Omental fat pad (tissue), 4 donors: ENCODE results near the gene MLPH. TPM values are rescaled to one million over a fixed set of nuclear protein-coding genes. Genes with fewer than 3 reads are reported as not detected.

ENCODE experiments used
- ATAC-seq: fragments of 150-250 bp; one replicate; pipeline ENCODE4 v1.9.1; 2016; ENCODE audit warnings: mild to moderate bottlenecking, moderate library complexity; ENCODE audit not compliant: low FRiP score
- DNase-seq: peaks from one replicate; pipeline ENCODE4 v3.0.0-alpha.2; 2019; ENCODE audit warnings: low spot score
- total RNA-seq, 4 donors: library from RNA; depleted of rRNA; stranded (reverse); fragments of >200 nt; gene quantifications; one replicate each; pipeline ENCODE4 v1.1.0, GENCODE V29; 2016
- TF ChIP-seq, protein P1 (sequence below), 3 donors: fragments of 450-650 bp; IDR thresholded peaks; one replicate each; pipeline ENCODE4 v1.5.1; 2016 to 2017; ENCODE audit warnings: antibody characterized with exemption in 3 of 3, mild to moderate bottlenecking in 3 of 3, moderate library complexity in 2 of 3

Gene MLPH
- total RNA-seq, 4 donors from 2014 or later, result 3.8 to 23.6 (median 6.4) TPM

DNA sequence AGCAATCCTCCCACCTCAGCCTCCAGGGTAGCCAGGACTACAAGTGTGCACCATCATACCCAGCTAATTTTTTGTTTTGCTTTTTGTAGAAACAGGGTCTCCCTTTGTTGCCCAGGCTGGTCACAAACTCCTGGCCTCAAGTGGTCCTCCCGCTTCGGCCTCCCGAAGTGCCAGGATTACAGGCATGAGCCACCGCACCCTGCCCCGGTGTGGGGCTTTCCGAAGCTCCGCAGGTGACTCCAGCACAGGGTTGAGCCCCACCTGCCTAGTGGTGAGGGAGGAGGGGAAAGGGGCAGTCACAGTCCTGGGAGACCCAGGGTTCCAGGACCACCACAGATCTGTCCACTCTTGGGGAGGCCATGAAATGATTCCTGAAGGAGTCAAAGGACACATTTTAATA is 84.5 kb downstream of the MLPH start:
- ATAC-seq (no peak), DNase-seq (no peak)
- TF ChIP-seq, protein P1, sequence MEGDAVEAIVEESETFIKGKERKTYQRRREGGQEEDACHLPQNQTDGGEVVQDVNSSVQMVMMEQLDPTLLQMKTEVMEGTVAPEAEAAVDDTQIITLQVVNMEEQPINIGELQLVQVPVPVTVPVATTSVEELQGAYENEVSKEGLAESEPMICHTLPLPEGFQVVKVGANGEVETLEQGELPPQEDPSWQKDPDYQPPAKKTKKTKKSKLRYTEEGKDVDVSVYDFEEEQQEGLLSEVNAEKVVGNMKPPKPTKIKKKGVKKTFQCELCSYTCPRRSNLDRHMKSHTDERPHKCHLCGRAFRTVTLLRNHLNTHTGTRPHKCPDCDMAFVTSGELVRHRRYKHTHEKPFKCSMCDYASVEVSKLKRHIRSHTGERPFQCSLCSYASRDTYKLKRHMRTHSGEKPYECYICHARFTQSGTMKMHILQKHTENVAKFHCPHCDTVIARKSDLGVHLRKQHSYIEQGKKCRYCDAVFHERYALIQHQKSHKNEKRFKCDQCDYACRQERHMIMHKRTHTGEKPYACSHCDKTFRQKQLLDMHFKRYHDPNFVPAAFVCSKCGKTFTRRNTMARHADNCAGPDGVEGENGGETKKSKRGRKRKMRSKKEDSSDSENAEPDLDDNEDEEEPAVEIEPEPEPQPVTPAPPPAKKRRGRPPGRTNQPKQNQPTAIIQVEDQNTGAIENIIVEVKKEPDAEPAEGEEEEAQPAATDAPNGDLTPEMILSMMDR (IDR thresholded peaks at IDR 0.05), result no peak

DNA sequence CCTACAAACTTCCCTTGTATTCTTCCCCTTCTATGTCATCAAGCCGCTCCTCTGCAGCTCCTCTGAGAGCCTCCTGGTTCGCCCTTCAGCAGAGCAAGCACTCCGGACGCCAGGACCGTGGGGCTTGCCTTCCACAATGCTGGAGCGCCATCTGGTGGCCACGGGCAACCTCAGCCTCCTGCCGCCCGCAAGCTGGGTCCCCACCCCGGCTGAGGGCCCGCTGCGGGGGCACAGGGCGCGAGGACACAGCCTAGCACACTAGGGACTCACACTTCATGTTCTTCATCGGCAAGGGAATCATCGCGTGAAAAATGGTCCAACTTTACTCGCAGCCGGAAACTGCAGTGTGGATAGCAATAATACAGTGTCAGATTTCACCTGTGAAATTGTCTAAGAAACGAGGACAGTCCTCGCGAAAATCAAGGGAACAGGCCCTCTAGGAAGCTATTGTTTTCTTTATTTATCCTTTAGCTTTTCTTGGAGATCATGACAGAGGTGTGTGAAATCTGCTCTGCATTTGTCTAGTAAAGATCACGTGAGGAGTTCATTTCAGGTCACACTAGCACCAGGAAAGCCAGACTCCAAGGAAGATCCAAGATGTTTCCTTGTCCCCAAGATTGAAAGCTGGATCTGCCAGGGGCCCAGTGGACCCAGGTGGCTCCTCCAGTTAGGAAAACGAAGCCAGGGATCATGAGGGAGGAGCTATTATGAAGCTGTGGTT is 85.1 kb downstream of the MLPH start:
- TF ChIP-seq, protein P1 (IDR thresholded peaks at IDR 0.05), result peak in 2 of 3 donors; percentile 81 to 93
- DNase-seq (peak; percentile 81), ATAC-seq (peak; percentile 74)

DNA sequence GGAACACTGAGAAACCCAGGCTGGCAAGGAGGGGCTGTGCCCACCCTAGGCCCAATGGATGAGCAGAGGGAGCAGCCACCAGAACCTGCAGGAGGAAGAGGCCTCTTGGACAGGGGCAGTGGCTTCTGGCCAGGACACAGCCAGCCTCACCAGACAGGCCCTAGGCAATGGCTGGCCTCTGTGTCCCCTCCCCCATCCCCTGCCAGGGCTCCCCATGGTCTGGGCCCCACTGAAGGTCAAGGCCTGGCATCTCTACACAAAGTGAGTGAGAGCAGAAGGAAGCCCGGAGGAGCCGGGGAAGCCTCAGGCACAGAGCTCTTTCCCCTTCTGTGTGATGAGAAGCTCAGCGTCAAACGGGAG is 85.7 kb downstream of the MLPH start:
- TF ChIP-seq, protein P1 (IDR thresholded peaks at IDR 0.05), result no peak
- no peak for DNase-seq
- no peak for ATAC-seq

DNA sequence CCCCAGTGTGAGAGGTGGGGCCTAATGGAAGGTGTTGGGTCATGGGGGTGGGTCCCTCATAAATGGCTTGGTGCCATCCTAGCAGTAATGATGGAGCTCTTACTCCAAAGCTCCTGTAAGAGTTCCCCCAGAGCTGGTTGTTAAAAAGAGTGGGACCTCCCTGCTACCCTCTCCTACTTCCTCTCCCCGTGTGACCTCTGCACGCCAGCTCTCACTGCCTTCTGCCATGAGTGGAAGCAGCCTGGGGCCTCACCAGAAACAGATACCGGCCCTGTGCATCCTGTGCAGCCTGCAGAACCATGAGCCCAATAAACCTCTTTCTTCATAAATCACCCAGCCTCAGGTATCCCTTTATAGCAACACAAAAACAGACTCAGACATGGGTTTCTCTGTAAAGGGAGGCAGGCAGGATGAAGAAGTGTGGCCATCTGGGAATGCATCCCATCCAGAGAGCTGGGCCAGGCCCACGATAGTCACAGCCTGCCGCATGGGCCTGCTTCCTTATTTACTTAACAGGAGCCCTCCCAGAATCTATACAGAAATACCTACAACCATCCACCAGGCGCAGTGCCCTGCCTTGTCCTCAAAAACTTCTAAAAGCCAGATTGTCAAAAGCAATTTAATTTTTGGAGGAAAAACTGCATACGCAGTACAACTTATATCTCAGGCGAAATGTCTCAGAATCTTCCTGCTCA is 86.8 kb downstream of the MLPH start:
- TF ChIP-seq, protein P1 (IDR thresholded peaks at IDR 0.05), result no peak
- DNase-seq, result no peak
- ATAC-seq, result no peak

DNA sequence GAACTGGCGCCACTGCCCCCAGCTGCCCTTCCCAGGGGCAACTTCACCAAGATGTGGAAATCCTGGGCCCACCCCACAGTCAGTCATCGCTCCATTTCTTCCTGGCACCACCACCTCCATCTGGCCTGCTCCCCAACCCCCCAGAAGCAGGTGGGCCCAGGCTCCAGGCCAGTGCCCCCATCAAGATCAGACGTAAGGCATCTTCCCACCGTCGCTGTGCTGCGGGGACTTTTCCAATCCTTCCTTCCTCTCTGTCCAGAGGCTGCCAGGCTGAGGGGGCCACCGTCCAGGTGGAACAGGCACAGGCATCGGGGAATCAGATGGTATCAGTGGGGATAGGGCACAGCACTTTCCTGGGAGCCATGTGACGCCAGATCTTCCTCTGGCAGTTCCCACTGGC is 87.4 kb downstream of the MLPH start:
- DNase-seq (no peak), ATAC-seq (no peak)
- TF ChIP-seq, protein P1 (IDR thresholded peaks at IDR 0.05), result no peak

DNA sequence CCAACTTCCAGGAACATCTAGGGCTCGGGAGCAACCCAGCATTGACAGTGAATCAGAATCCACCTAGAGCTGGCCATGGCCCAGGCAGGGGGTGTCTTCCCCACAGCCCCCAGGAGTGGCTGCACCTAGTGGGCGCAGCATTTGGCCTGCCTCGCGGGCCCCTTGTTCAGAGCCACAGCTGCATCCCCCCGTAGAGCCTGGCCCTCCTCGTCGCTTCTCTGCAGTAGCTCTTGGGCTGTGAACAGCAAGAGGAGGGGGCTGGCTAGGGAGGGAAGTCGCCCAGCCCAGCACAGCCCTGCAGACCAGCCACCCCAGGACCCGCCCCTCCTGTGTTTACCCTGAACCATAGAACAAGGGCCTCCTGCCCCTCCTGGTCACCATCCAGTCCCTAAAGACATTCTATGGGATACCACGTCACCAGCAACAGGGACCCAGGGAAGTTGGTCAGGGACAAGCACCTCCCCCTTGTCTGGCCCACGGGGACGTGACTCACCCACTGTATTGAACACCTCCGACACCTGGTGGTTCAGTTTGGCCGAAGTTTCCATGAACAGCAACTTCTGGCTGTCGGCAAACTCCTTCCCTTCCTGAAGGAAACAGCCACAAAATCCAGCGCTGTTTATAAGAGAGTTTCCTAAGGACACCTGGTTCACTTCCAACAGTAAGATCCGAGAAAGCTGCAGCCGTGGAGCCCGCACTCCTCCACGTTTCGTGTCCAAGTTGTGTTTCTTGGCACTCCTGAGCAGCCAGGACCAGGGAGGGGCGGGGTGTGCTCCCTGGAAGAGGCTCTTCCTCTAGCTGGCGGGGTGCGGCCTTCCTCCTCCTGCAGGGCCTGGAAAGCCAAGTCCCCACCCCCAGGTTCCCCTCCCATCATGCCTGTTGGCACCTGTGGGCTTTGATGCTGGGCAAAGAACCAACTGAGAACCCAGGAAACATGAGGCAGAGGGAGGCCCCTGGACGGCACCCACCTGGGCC is 88.1 kb downstream of the MLPH start:
- DNase-seq (peak; percentile 45), ATAC-seq (peak; percentile 52)
- TF ChIP-seq, protein P1 (IDR thresholded peaks at IDR 0.05), result no peak
